Neural progenitor cell (in vitro differentiated cells): ENCODE data around the gene RIPOR1. TPM values are rescaled to one million over a fixed set of nuclear protein-coding genes. Genes with fewer than 3 reads are reported as not detected.

ENCODE experiments used
- DNase-seq: peaks from one replicate; pipeline ENCODE4 v3.0.0-alpha.2; 2016; ENCODE audit warnings: low spot score
- H2AFZ ChIP-seq: fragments of 200-600 bp; sonication (generic); replicated peaks from 2 replicates; pipeline ENCODE4 v1.6.1; 2016; ENCODE audit warnings: antibody characterized with exemption
- H3F3A ChIP-seq: fragments of 200-600 bp; sonication (generic); 2 replicates; pipeline ENCODE4 v1.6.1; 2016; ENCODE audit warnings: antibody characterized with exemption, low read depth
- H3K27ac ChIP-seq: fragments of 200-600 bp; sonication (generic); 2 replicates; pipeline ENCODE4 v1.5.1; 2016; ENCODE audit warnings: mild to moderate bottlenecking
- H3K27me3 ChIP-seq: fragments of 200-600 bp; sonication (generic); 2 replicates; pipeline ENCODE4 v1.6.1; 2016; ENCODE audit warnings: mild to moderate bottlenecking, moderate library complexity
- H3K36me3 ChIP-seq: fragments of 200-600 bp; sonication (generic); 2 replicates; pipeline ENCODE4 v1.5.1; 2016
- H3K4me1 ChIP-seq: fragments of 200-600 bp; sonication (generic); 2 replicates; pipeline ENCODE4 v1.6.1; 2016; ENCODE audit warnings: mixed run types
- H3K4me2 ChIP-seq: fragments of 200-600 bp; sonication (generic); 2 replicates; pipeline ENCODE4 v1.6.1; 2016
- H3K4me3 ChIP-seq: fragments of 200-600 bp; sonication (generic); 2 replicates; pipeline ENCODE4 v1.5.1; 2016
- H3K79me2 ChIP-seq: fragments of 200-600 bp; sonication (generic); 2 replicates; pipeline ENCODE4 v1.6.1; 2016; ENCODE audit warnings: low read depth
- H3K9ac ChIP-seq: fragments of 200-600 bp; sonication (generic); 2 replicates; pipeline ENCODE4 v1.6.1; 2016
- H3K9me3 ChIP-seq: fragments of 200-600 bp; sonication (generic); 2 replicates; pipeline ENCODE4 v1.5.1; 2016; ENCODE audit warnings: low read depth
- H4K20me1 ChIP-seq: fragments of 200-600 bp; sonication (generic); 2 replicates; pipeline ENCODE4 v1.6.1; 2016; ENCODE audit warnings: low read depth
- H3K27ac Mint-ChIP-seq: 3 replicates; pipeline ENCODE4 v1.8.0; 2021; ENCODE audit warnings: mixed read lengths
- H3K27me3 Mint-ChIP-seq: 2 replicates; pipeline ENCODE4 v1.8.0; 2022; ENCODE audit warnings: low read depth, mild to moderate bottlenecking, inconsistent platforms, moderate library complexity, mixed read lengths; ENCODE audit not compliant: insufficient read depth
- H3K36me3 Mint-ChIP-seq: 3 replicates; pipeline ENCODE4 v1.8.0; 2021; ENCODE audit warnings: mixed read lengths
- H3K4me1 Mint-ChIP-seq: 3 replicates; pipeline ENCODE4 v1.8.0; 2021; ENCODE audit warnings: mixed read lengths
- H3K4me3 Mint-ChIP-seq: 3 replicates; pipeline ENCODE4 v1.8.0; 2021; ENCODE audit warnings: mild to moderate bottlenecking, moderate library complexity, mixed read lengths
- H3K9me3 Mint-ChIP-seq: 3 replicates; pipeline ENCODE4 v1.8.0; 2020; ENCODE audit warnings: mixed read lengths
- CTCF ChIP-seq: fragments of 200-600 bp; sonication (generic); IDR thresholded peaks from 2 replicates; pipeline ENCODE4 v1.5.1; 2017; ENCODE audit warnings: antibody characterized with exemption, mild to moderate bottlenecking
- EZH2 ChIP-seq: fragments of 200-600 bp; sonication (generic); IDR thresholded peaks from 2 replicates; pipeline ENCODE4 v1.6.1; 2017; ENCODE audit warnings: antibody characterized with exemption, mild to moderate bottlenecking, moderate library complexity
- EZH2phosphoT487 ChIP-seq: fragments of 200-600 bp; sonication (generic); IDR thresholded peaks from 2 replicates; pipeline ENCODE4 v1.6.1; 2017; ENCODE audit warnings: antibody characterized with exemption
- total RNA-seq: library from RNA; depleted of rRNA; stranded (reverse); fragments of >200 nt; gene quantifications from 2 replicates; pipeline ENCODE4 v1.2.3, GENCODE V29; 2015; ENCODE audit warnings: low replicate concordance

The RIPOR1 gene
- total RNA-seq, 1 donor from 2014 or later: 13.5 TPM

GRCh38 chr16:67540756-67541155 is 12.1 kb downstream of the RIPOR1 start:
- Histone ChIP-seq H3K36me3 (no peaks in the 10 kb centered on the region), H3K4me2 (no peak overlapping the region), H3K4me3 (no peak overlapping the region), H3K27ac (no peak overlapping the region), H3K4me1 (peaks cover 7% of the 10 kb centered on the region), H4K20me1 (peaks cover 61% of the 10 kb centered on the region), H3F3A (peaks cover 33% of the 10 kb centered on the region), H3K9ac (no peak overlapping the region), H3K79me2 (no peaks in the 10 kb centered on the region), H2AFZ (no peak overlapping the region), H3K9me3 (no peaks in the 10 kb centered on the region), H3K27me3 (peaks cover 47% of the 10 kb centered on the region)
- H3K27ac Mint-ChIP-seq: no peak overlapping the region
- H3K4me3 Mint-ChIP-seq: peak overlapping the region; percentile 70
- DNase-seq: no peak
- H3K9me3 Mint-ChIP-seq: no peaks in the 10 kb centered on the region
- H3K4me1 Mint-ChIP-seq: peaks cover 15% of the 10 kb centered on the region
- TF ChIP-seq EZH2phosphoT487: no peak
- H3K27me3 Mint-ChIP-seq: peaks cover 24% of the 10 kb centered on the region
- H3K36me3 Mint-ChIP-seq: peaks cover 21% of the 10 kb centered on the region

- no peak overlapping the region for H3K4me3 Mint-ChIP-seq
- no peak for DNase-seq
- H3K36me3 ChIP-seq: no peaks in the 10 kb centered on the region
Measured at GRCh38 chr16:67541391-67542263, 13.0 kb downstream of the RIPOR1 start.

GRCh38 chr16:67542464-67542863 is 13.8 kb downstream of the RIPOR1 start:
- no peak overlapping the region for H3K9ac ChIP-seq
- no peaks in the 10 kb centered on the region for H3K79me2 ChIP-seq
- H3K27me3 ChIP-seq: peaks cover 30% of the 10 kb centered on the region
- H3F3A ChIP-seq: peaks cover 23% of the 10 kb centered on the region
- TF ChIP-seq EZH2: no peak
- TF ChIP-seq CTCF: no peak
- H2AFZ ChIP-seq: no peak overlapping the region
- no peak overlapping the region for H3K4me2 ChIP-seq
- peaks cover 58% of the 10 kb centered on the region for H4K20me1 ChIP-seq
- Mint-ChIP-seq H3K27ac (no peak overlapping the region), H3K4me1 (peaks cover 5% of the 10 kb centered on the region), H3K27me3 (peaks cover 10% of the 10 kb centered on the region), H3K36me3 (peaks cover 21% of the 10 kb centered on the region), H3K9me3 (no peaks in the 10 kb centered on the region), H3K4me3 (no peak overlapping the region)
- peaks cover 7% of the 10 kb centered on the region for H3K4me1 ChIP-seq
- H3K4me3 ChIP-seq: no peak overlapping the region
- H3K36me3 ChIP-seq: no peaks in the 10 kb centered on the region
- H3K9me3 ChIP-seq: no peaks in the 10 kb centered on the region
- H3K27ac ChIP-seq: no peak overlapping the region
- no peak for DNase-seq

More at GRCh38 chr16:67541391-67542263, 13.0 kb downstream of the RIPOR1 start:
- no peak overlapping the region for H3K27ac Mint-ChIP-seq
- Histone ChIP-seq H3K9me3 (no peaks in the 10 kb centered on the region), H3F3A (peaks cover 25% of the 10 kb centered on the region), H3K27me3 (peaks cover 39% of the 10 kb centered on the region), H2AFZ (no peak overlapping the region), H4K20me1 (peaks cover 59% of the 10 kb centered on the region), H3K4me2 (no peak overlapping the region), H3K4me3 (no peak overlapping the region), H3K9ac (no peak overlapping the region), H3K27ac (no peak overlapping the region), H3K4me1 (peaks cover 7% of the 10 kb centered on the region), H3K79me2 (no peaks in the 10 kb centered on the region)
- H3K36me3 Mint-ChIP-seq: peaks cover 21% of the 10 kb centered on the region
- no peak for TF ChIP-seq CTCF
- no peak for TF ChIP-seq EZH2phosphoT487
- no peak for TF ChIP-seq EZH2
- H3K9me3 Mint-ChIP-seq: no peaks in the 10 kb centered on the region
- H3K4me1 Mint-ChIP-seq: peaks cover 11% of the 10 kb centered on the region
- peaks cover 17% of the 10 kb centered on the region for H3K27me3 Mint-ChIP-seq

GRCh38 chr16:67543036-67543435 is 14.4 kb downstream of the RIPOR1 start:
- peaks cover 24% of the 10 kb centered on the region for H3K27me3 ChIP-seq
- H3K4me3 ChIP-seq: no peak overlapping the region
- peaks cover 9% of the 10 kb centered on the region for H3K27me3 Mint-ChIP-seq
- DNase-seq: no peak
- TF ChIP-seq EZH2 (no peak), CTCF (no peak), EZH2phosphoT487 (no peak)
- H3K36me3 ChIP-seq: no peaks in the 10 kb centered on the region
- H3K27ac ChIP-seq: no peak overlapping the region
- H3K36me3 Mint-ChIP-seq: peaks cover 21% of the 10 kb centered on the region
- H3K4me1 ChIP-seq: peaks cover 7% of the 10 kb centered on the region
- H4K20me1 ChIP-seq: peaks cover 54% of the 10 kb centered on the region
- no peaks in the 10 kb centered on the region for H3K9me3 ChIP-seq
- no peaks in the 10 kb centered on the region for H3K79me2 ChIP-seq
- peaks cover 5% of the 10 kb centered on the region for H3K4me1 Mint-ChIP-seq
- no peak overlapping the region for H2AFZ ChIP-seq
- H3K4me3 Mint-ChIP-seq: no peak overlapping the region
- no peaks in the 10 kb centered on the region for H3K9me3 Mint-ChIP-seq
- H3K4me2 ChIP-seq: no peak overlapping the region
- peaks cover 24% of the 10 kb centered on the region for H3F3A ChIP-seq
- no peak overlapping the region for H3K9ac ChIP-seq
- H3K27ac Mint-ChIP-seq: no peak overlapping the region
